HG03469 (cell line): ENCODE measurements around the gene PTAFR.

Experiments used
- ATAC-seq: cut with Tn5 transposase; IDR thresholded peaks from one replicate; pipeline ENCODE4 v1.9.1; 2021; ENCODE audit warnings: mild to moderate bottlenecking, moderate library complexity, moderate number of reproducible peaks; ENCODE audit not compliant: unreplicated experiment

Gene PTAFR

DNA sequence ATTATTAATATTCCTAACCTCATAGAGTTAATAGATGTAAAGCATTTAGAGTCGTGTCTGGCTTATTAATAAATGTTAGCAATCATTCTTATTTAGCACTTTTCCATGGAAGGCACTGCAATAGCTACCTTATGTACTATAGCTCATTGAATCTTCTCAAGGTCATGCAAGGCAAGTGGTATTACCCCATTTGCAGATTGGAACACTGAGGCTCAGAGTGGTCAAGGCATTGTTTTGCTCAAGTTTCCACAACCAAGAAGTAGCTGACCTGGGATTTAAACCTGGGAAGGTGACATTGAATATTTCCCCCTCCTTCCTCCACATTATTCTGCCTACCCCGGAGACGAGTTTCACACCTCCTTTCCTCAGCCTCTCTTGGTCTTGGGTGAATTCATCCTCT, 50.3 kb downstream of the PTAFR start:
- ATAC-seq: no peak

DNA sequence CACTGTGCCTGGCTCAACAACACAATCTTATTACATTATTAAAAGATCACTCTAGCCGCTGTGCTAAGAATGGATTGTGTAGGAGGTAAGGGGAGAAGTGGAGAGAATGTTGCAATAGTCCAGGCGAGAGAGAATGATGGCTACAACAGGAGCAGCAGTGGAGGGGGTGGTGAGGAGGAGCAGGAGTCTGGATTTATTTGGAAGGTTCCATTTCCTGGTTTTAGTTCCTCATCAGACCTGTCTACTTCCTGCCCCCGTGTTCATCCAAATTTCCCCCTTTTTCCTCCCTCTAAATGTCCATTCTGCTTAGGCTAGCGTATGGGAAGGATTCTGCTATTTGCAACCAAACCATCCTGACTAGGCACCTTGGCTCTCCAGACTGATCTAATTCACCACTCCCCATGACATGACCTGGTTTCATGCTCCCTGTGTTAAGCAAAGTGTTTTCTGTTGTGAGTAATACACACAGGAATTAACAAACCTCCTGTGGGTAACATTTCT, 53.0 kb downstream of the PTAFR start:
- ATAC-seq: no peak

DNA sequence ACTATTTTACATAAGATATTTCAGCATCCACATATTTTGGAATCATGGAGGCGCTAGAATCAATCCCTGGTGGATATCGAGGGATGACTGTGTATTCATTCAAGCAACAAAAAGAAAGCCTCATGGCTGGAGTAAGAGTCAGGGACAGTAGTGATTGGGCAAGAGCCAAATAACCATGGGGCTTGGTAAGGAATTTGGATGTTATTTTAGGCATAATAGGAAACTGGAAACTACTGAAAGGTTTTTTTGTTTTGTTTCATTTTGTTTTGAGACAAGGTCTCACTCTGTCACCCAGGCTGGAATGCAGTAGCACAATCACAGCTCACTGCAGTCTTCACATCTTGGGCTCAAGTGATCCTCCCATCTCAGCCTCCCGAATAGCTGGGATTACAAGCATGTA, 54.3 kb downstream of the PTAFR start:
- ATAC-seq: no peak

DNA sequence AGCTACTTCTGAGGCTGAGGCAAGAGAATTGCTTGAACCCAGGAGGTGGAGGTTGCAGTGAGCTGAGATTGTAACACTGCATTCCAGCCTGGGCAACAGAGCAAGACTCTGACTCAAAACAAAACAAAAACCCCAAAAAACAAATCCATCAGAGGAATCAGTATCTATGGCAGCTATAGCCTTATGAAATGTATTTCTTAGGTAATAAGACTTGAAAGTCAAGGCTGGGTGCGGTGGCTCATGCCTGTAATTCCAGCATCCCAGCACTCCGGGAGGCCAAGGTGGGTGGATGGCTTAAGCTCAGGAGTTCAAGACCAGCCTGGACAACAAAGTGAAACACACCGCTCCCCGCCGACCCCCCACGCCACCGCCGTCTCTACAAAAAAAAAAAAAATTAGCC, 56.9 kb downstream of the PTAFR start:
- ATAC-seq: no peak

DNA sequence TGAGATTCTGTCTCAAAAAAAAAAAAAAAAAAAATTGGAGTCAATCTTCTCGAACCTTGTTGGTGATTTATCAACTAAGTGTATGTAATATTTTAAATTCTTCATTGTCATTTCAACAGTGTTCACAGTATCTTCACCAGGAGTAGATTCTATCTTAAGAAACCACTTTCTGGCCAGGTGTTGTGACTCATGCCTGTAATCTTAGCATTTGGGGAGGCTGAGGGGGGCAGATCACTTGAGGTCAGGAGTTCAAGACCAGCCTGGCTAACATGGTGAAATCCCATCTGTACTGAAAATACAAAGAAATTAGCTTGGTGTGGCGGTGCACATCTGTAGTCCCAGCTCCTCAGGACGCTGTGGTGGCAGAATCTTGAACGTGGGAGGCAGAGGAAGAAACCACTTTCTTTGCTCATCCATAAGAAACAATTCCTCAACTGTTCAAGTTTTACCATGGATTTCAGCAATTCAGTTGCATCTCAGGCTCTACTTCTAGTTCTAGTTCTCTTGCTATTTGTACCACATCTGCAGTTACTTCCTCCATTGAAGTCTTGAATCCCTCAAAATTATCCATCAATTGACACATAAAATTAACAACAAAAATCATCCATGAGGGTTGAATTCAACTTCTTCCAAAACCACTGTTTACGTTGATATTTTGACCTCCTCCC, 57.7 kb downstream of the PTAFR start:
- no peak for ATAC-seq

DNA sequence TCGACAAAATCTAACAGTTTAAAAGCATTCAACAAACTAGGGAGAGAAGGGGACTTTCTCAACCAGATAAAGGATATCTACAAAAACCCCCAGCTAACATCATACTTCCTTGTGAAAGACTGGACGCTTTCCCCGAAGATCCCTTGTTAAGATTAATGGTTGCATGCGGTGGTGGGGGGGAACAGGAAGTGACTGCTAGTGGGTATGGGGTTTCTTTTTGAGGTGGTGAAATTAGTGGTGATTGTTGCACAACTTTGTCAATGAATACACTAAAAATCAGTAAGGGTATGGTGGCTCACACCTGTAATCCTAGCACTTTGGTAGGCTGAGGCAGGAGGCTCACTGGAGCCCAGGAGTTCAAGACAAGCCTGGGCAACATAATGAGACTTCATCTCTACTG, 61.2 kb downstream of the PTAFR start:
- no peak for ATAC-seq

DNA sequence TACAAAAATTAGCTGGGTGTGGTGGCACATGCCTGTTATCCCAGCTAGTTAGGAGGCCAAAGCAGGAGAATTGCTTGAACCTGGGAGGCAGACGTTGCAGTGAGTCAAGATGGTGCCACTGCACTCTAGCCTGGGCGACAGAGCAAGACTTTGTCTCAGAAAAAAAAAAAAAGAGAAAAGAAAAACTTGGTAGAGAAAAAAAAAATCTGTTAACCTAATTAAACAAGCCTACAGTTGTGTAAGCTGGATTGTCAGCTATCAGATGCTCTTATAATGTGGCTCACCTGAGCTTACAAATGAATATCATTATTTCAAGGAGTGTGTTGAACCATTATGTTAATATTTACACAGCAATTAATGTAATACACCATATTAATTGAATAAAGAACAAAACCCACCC, 61.6 kb downstream of the PTAFR start:
- no peak for ATAC-seq

DNA sequence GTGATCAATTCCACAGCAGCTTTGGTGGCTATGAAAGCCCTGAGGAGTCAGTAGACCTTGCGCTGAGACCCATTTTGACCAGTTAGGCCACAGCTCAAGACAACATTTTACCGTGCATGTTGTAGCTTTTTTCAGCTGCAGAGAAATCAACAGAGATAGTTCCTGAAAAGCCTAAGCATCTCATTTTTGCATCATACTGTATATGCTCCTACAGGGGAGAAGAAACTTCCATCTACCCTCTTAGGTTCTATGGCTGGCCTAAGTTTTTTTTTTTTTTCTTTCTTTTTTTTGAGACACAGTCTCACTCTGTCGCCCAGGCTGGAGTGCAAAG, 63.3 kb downstream of the PTAFR start:
- ATAC-seq: no peak

DNA sequence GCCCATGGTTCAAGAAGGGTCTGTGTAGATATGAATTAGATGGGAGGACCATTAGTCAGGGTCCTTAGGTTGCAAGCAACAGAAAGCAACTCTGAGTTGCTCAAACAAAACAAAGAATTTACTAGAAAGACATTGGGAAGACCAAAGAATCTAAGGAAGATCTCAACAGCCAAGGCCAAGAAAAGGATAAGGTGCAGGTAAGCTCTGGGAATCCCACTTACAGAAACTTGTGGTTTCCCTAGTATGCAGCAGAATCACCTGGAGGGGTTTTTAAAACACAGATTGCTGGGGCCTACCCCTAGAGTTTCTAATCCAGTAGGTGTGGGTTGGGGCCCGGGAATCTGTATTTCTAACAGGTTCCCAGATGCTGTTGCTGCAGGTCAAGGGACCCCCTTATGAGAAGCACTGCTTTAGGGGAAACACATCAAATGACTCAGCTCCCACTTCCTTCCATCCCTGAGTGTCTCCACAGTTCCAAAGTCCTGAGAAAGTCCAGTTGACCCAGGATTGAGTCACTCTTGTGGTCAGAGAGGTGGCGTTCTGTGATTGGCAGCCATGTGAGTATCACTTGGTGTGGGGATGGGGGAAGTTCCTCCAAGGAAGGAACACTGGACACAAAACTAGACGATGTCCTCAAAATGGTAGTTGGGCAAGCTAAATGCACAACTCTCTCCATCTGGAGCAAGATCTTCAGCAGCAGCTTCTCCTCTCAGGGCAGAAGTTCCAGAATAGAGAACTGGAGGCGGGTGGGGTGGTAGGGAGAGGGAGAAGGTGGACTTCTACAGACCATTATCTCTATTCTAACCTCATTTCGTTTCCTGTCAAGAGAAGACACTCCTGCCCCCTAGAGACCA, 63.9 kb downstream of the PTAFR start:
- ATAC-seq: no peak

DNA sequence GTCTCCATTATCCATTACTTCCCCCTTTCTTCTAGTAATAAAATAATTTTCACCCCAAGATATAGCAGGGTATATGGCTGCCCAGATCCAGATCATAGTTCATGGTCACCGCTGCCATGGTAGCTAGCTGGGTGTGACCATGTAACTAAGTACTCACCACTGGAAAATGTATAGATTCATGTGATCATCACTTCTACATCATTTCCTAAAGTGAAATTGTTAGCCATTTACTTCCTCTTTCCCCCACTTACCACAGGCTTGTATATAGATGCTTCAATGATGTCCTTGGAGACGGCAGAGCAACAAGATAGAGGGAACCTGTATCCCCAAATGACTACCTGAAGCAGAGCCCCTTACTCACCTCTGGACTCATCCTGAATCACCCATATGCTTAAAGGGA, 65.3 kb downstream of the PTAFR start:
- ATAC-seq: no peak

DNA sequence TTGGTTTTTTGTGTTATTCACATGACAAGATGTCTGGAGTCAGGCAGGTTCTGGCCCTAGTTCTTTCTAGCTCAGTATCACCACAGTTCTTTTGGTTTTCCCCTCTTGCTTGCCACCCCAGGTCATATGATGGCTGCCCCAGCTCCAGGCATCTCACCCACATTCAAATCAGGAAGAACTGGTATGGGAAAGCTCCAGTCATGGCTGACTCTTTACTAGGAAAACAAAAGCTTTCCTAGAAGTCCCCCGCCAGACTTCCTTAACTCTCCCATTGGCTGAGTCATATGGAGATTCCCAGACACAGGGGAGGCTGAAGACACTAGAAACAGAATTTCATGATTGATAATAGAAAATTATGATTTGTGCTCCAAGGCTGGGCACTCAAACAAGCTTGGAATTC, 65.9 kb downstream of the PTAFR start:
- ATAC-seq: no peak

DNA sequence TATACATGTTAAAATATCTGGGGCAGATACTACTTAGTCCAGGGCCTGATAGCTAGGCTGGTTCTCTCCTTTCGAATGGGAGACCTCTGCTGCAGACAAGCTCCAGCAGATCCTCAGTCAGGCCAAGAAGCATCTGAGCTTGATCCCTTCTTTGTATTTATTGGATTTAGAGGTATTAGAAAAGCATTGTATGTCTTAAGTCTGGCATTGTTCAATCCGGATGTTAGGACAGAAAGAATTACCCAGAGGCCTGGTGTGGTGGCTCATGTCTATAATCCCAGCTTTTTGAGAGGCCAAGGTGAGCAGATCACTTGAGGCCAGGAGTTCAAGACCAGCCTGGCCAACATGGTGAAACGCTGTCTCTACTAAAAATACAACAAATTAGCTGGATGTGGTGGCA, 66.9 kb downstream of the PTAFR start:
- no peak for ATAC-seq

DNA sequence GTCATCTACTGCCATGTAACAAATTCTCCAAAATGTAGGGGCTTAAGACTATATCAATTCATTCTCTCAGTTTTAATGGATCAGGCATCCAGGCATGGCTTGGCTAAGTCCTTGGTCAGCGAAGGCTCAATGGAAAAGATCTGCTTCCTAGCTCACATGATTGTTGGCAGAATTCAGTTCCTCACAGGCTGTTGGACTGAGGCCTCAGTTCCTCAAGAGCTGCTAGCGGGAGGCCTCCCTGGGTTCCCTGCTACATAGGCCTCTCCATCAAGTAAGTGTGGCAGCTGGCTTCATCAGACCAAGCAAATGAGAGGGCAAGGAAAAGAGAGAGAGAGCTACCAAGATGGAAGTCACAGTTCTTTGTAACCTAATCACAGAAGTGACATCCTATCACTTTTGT, 68.5 kb downstream of the PTAFR start:
- no peak for ATAC-seq

DNA sequence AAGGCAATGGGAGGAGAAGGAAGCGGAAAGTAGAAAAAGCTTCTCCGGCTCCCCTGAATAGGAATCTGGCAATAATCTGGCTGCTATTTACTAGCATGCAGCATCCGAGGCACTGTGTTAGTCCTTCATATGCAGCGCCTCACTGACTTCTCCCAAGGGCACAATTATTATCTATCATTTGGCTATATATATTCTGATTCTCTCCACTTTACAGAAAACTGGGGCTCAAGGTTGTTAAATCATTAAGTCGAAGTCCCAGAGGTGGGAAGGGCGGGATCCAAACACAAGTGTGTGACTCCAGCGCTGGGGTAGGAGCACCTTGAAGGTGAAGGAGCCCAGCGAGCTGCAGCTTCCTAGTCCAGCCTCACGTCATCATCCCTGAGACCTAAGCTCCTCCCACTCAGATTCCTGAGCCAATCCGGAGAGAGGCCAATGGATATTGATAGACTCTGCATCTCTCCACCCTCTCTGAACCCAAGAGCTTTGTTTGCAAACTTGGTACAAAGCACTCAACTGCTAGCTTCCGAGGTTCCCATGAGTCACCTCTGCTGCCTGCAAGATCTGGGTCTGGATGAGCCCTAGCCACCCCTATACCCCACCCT, 71.5 kb downstream of the PTAFR start:
- ATAC-seq: no peak

DNA sequence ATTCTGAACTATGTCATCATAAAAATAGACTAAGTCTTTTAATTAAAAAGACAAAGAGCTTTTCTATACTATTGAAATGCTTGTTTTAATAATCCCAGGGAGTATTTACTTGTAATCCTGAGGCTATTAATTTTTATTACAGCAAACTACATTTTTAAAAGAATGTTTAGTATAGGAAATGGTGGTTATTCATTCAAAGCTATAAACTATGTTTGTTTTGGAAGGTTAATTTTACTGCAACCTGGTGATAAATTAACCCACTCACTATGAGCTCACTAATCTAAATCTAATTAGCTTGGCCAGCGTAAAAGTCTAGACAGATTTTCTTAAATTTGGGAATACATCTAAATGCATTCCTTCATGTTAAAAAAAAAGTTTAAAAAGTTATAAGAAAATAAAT, 74.3 kb downstream of the PTAFR start:
- ATAC-seq: no peak

DNA sequence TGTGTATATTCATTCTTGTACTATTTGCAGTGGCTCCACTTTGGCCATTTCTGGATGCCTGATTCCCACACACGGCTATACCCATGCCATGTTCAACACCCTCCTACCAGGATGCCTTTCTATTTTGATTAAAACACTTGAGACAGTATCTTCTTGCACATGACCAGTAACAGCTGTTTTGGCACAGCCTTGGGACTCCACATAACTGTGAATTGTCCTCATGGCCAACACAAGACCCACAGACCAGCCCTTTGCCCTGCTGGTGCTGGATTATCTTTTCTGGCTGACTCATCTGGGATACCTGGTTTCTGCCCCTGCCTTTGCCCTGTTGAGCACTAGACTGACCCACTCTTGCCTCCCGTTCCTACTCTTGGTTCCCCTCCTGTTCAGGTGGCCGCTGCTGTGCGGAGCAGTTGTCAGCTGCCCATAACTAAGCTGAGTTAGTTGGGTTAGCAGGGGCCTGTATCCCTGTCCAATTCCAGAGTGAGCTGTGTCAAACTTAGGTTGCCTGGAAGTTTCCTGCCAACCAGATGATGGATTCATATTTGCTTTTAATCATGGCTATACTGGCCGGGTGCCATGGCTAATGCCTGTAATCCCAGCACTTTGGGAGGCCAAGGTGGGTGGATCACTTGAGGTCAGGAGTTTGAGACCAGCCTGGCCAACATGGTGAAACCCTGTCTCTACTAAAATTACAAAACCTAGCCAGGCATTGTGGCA, 77.3 kb downstream of the PTAFR start:
- no peak for ATAC-seq
